Tibial nerve (tissue), 4 donors: Measurements from ENCODE around the gene B3GALT4. TPM values are rescaled to one million over a fixed set of nuclear protein-coding genes. Genes with fewer than 3 reads are reported as not detected.
A peak's percentile ranks its signal among the peaks of the same experiment; 100 is the strongest.

ENCODE experiments used
- DNase-seq, 2 donors: peaks; one replicate each; pipeline ENCODE4 v3.0.0-alpha.2; 2019; ENCODE audit warnings: low spot score in 2 of 2
- H3K27ac ChIP-seq, 4 donors: fragments of 200-600 bp; sonication (generic) in 3 of 4; one replicate each; pipeline ENCODE4 v1.5.1; 2017 to 2019; ENCODE audit warnings: mild to moderate bottlenecking in 1 of 4
- H3K27me3 ChIP-seq, 2 donors: fragments of 200-600 bp; sonication (generic) in 1 of 2; one replicate each; pipeline versions ENCODE4 v1.5.1 to v1.6.0; 2017 to 2019
- H3K36me3 ChIP-seq, 3 donors: fragments of 200-600 bp; sonication (generic); one replicate each; pipeline ENCODE4 v1.5.1; 2018 to 2019
- H3K4me1 ChIP-seq, 4 donors: fragments of 200-600 bp; sonication (generic) in 3 of 4; one replicate each; pipeline ENCODE4 v1.5.1; 2017 to 2019
- H3K4me3 ChIP-seq, 4 donors: fragments of 200-600 bp; sonication (generic) in 3 of 4; one replicate each; pipeline ENCODE4 v1.5.1; 2017 to 2019; ENCODE audit warnings: mild to moderate bottlenecking in 1 of 4, moderate library complexity in 1 of 4
- H3K9me3 ChIP-seq, 4 donors: fragments of 200-600 bp; sonication (generic) in 3 of 4; one replicate each; pipeline ENCODE4 v1.5.1; 2017 to 2019
- CTCF ChIP-seq, 5 experiments: fragments of 200-600 bp in 3 of 5; fragments of 450-650 bp in 2 of 5; sonication (generic) in 3 of 5; IDR thresholded peaks; one replicate each; pipeline ENCODE4 v1.5.1; 2016 to 2019; ENCODE audit warnings: antibody characterized with exemption in 5 of 5, mild to moderate bottlenecking in 3 of 5, moderate library complexity in 2 of 5
- EP300 ChIP-seq, 2 donors: sonication (generic); formaldehyde crosslinking; IDR thresholded peaks; one replicate each; pipeline ENCODE4 v1.6.1; 2017; ENCODE audit warnings: antibody characterized with exemption in 2 of 2, mild to moderate bottlenecking in 1 of 2
- POLR2A ChIP-seq, 2 donors: fragments of 450-650 bp; IDR thresholded peaks; one replicate each; pipeline ENCODE4 v1.6.1; 2017; ENCODE audit warnings: antibody characterized with exemption in 2 of 2, mild to moderate bottlenecking in 2 of 2, moderate library complexity in 2 of 2
- WGBS, 2 donors: methylation state at CpG; one replicate each; pipeline ENCODE4 v1.1.5; 2018; 5-methylcytosine and 5-hydroxymethylcytosine counted together
- total RNA-seq, 4 donors: library from RNA; depleted of rRNA; stranded (reverse); fragments of >200 nt; gene quantifications; one replicate each; pipeline ENCODE4 v1.1.0, GENCODE V29; 2016

The B3GALT4 gene
- total RNA-seq, 4 donors from 2014 or later, result 7.5 to 30.4 (median 17.7) TPM

GRCh38 chr6:33320315-33321181, 43.6 kb downstream of the B3GALT4 start:
- 75 to 76% methylated on average over 31 to 32 of the region's 32 CpGs for WGBS, 2 donors
- Histone ChIP-seq H3K4me3 (no peak overlapping the region), H3K36me3 (peaks cover 0 to 37% (median 17%) of the 10 kb centered on the region in 3 donors), H3K27ac (peak overlapping the region in 3 of 4 donors; percentile 8 to 95 (median 66)), H3K4me1 (peaks cover 0 to 68% (median 36%) of the 10 kb centered on the region in 4 donors), H3K27me3 (no peaks in the 10 kb centered on the region), H3K9me3 (no peaks in the 10 kb centered on the region)
- no peak for TF ChIP-seq CTCF (IDR thresholded peaks at IDR 0.05)
- TF ChIP-seq POLR2A (IDR thresholded peaks at IDR 0.05), result no peak
- no peak for TF ChIP-seq EP300 (IDR thresholded peaks at IDR 0.05)
- DNase-seq, result peak; percentile 51 to 76

- peak overlapping the region in 1 of 4 donors; percentile 69 for H3K4me3 ChIP-seq
- no peaks in the 10 kb centered on the region for H3K9me3 ChIP-seq
- WGBS, 2 donors, result 45 to 57% methylated on average over 9 of the region's 9 CpGs
- H3K27ac ChIP-seq, result peak overlapping the region in 3 of 4 donors; percentile 66 to 95 (median 88)
- no peak for DNase-seq
- H3K27me3 ChIP-seq, result no peaks in the 10 kb centered on the region
- H3K36me3 ChIP-seq, result peaks cover 0 to 30% (median 17%) of the 10 kb centered on the region in 3 donors
- TF ChIP-seq EP300 (IDR thresholded peaks at IDR 0.05) (no peak), POLR2A (IDR thresholded peaks at IDR 0.05) (no peak), CTCF (IDR thresholded peaks at IDR 0.05) (no peak)
- H3K4me1 ChIP-seq, result peaks cover 0 to 62% (median 36%) of the 10 kb centered on the region in 4 donors
Observed at GRCh38 chr6:33321227-33321626, 44.3 kb downstream of the B3GALT4 start.

- H3K9me3 ChIP-seq, result no peaks in the 10 kb centered on the region
- no peaks in the 10 kb centered on the region for H3K27me3 ChIP-seq
- H3K4me1 ChIP-seq, result peaks cover 0 to 46% (median 32%) of the 10 kb centered on the region in 4 donors
- 0 to 1% methylated on average over 12 of the region's 12 CpGs for WGBS, 2 donors
- TF ChIP-seq CTCF (IDR thresholded peaks at IDR 0.05) (no peak), POLR2A (IDR thresholded peaks at IDR 0.05) (no peak), EP300 (IDR thresholded peaks at IDR 0.05) (no peak)
- H3K27ac ChIP-seq, result peak overlapping the region; percentile 78 to 95 (median 92)
- DNase-seq, result no peak
- H3K36me3 ChIP-seq, result peaks cover 0 to 27% (median 17%) of the 10 kb centered on the region in 3 donors
- H3K4me3 ChIP-seq, result peak overlapping the region; percentile 45 to 69 (median 62)
Observed at GRCh38 chr6:33323623-33323948, 46.7 kb downstream of the B3GALT4 start.

- Histone ChIP-seq H3K27me3 (no peaks in the 10 kb centered on the region), H3K4me3 (peak overlapping the region; percentile 45 to 69 (median 62)), H3K9me3 (no peaks in the 10 kb centered on the region), H3K27ac (peak overlapping the region in 3 of 4 donors; percentile 88 to 95 (median 95)), H3K4me1 (peaks cover 0 to 41% (median 27%) of the 10 kb centered on the region in 4 donors), H3K36me3 (peaks cover 0 to 22% (median 11%) of the 10 kb centered on the region in 3 donors)
- no peak for DNase-seq
- TF ChIP-seq POLR2A (IDR thresholded peaks at IDR 0.05) (no peak), EP300 (IDR thresholded peaks at IDR 0.05) (no peak), CTCF (IDR thresholded peaks at IDR 0.05) (no peak)
- 15 to 17% methylated on average over 7 of the region's 7 CpGs for WGBS, 2 donors
Observed at GRCh38 chr6:33324125-33324524, 47.2 kb downstream of the B3GALT4 start.

Other genes starting within 250 kb of the B3GALT4 start
- 100 to 1,000 TPM in 2 of 4 donors, 10 to 100 TPM in 2; 39.8 to 179 (median 109) TPM for gene HLA-DPA1, start 203.5 kb upstream of the B3GALT4 start, total RNA-seq
- 100 to 1,000 TPM in 1 of 4 donors, 10 to 100 TPM in 3; 56.5 to 121 (median 76.4) TPM for gene HLA-DPB1, start 201.1 kb upstream of the B3GALT4 start, total RNA-seq
- gene COL11A2, start 84.7 kb upstream of the B3GALT4 start, total RNA-seq, result 1 to 10 TPM; 1.5 to 4.3 (median 2.9) TPM
- 10 to 100 TPM; 34.3 to 64.7 (median 43.9) TPM for gene RXRB, start 76.5 kb upstream of the B3GALT4 start, total RNA-seq
- 10 to 100 TPM; 45.4 to 61.3 (median 58.1) TPM for gene SLC39A7, start 76.3 kb upstream of the B3GALT4 start, total RNA-seq
- gene HSD17B8, start 72.5 kb upstream of the B3GALT4 start, total RNA-seq, result 10 to 100 TPM; 10.0 to 33.9 (median 19.1) TPM
- 10 to 100 TPM; 16.1 to 25.2 (median 21.6) TPM for gene RING1, start 68.6 kb upstream of the B3GALT4 start, total RNA-seq
- gene VPS52, start 5.2 kb upstream of the B3GALT4 start, total RNA-seq, result 10 to 100 TPM; 37.7 to 46.5 (median 45.2) TPM
- 1,000 to 10,000 TPM; 2,115 to 2,529 (median 2,306) TPM for gene RPS18, start 5.0 kb upstream of the B3GALT4 start, total RNA-seq
- 10 to 100 TPM; 46.5 to 88.4 (median 69.1) TPM for gene WDR46, start 12.1 kb downstream of the B3GALT4 start, total RNA-seq
- 10 to 100 TPM; 12.4 to 48.7 (median 21.0) TPM for gene PFDN6, start 12.5 kb downstream of the B3GALT4 start, total RNA-seq
- 10 to 100 TPM; 33.1 to 49.8 (median 43.7) TPM for gene RGL2, start 21.8 kb downstream of the B3GALT4 start, total RNA-seq
- 10 to 100 TPM; 71.2 to 91.8 (median 89.7) TPM for gene TAPBP, start 37.0 kb downstream of the B3GALT4 start, total RNA-seq
- gene ZBTB22, start 40.6 kb downstream of the B3GALT4 start, total RNA-seq, result 10 to 100 TPM; 13.8 to 21.6 (median 17.5) TPM
- 10 to 100 TPM; 24.9 to 45.4 (median 36.6) TPM for gene DAXX, start 45.8 kb downstream of the B3GALT4 start, total RNA-seq
- 1 to 10 TPM in 3 of 4 donors, under 1 TPM in 1; 0.42 to 3.6 (median 2.1) TPM for gene KIFC1, start 114.7 kb downstream of the B3GALT4 start, total RNA-seq
- gene PHF1, start 133.9 kb downstream of the B3GALT4 start, total RNA-seq, result 100 to 1,000 TPM in 1 of 4 donors, 10 to 100 TPM in 3; 63.3 to 101 (median 83.3) TPM
- gene CUTA, start 141.0 kb downstream of the B3GALT4 start, total RNA-seq, result 100 to 1,000 TPM; 110 to 161 (median 154) TPM
- 10 to 100 TPM; 13.0 to 29.7 (median 19.2) TPM for gene SYNGAP1, start 142.9 kb downstream of the B3GALT4 start, total RNA-seq
- 1 to 10 TPM; 3.1 to 3.7 (median 3.4) TPM for gene ZBTB9, start 177.5 kb downstream of the B3GALT4 start, total RNA-seq